ENCODE measurements around the gene PPHLN1. TPM values are rescaled to one million over a fixed set of nuclear protein-coding genes. Genes with fewer than 3 reads are reported as not detected.

Gene PPHLN1
- total and polyA plus RNA-seq, 7 donors, result 25.2 to 66.7 (median 52.3) TPM

- intact Hi-C loops (cut with DNase I), result no loop called here
- Histone ChIP-seq H3K9me3 (no peaks in the 10 kb centered on the region), H3K27ac (no peak overlapping the region), H3K4me1 (no peaks in the 10 kb centered on the region), H3K27me3 (no peaks in the 10 kb centered on the region), H3K36me3 (peaks cover 0 to 35% (median 3%) of the 10 kb centered on the region in 4 donors), H3K4me3 (no peak overlapping the region)
- WGBS, 2 donors, result 91 to 93% methylated on average over 2 of the region's 2 CpGs
- TF ChIP-seq EP300 (IDR thresholded peaks at IDR 0.05), result no peak
- TF ChIP-seq POLR2AphosphoS5 (IDR thresholded peaks at IDR 0.05), result no peak
- TF ChIP-seq CTCF (IDR thresholded peaks at IDR 0.05), result no peak
- no peak for TF ChIP-seq POLR2A (IDR thresholded peaks at IDR 0.05)
- DNase-seq, result no peak
These were observed 30.4 kb downstream of the PPHLN1 start for GRCh38 chr12:42356344-42356743.

DNA sequence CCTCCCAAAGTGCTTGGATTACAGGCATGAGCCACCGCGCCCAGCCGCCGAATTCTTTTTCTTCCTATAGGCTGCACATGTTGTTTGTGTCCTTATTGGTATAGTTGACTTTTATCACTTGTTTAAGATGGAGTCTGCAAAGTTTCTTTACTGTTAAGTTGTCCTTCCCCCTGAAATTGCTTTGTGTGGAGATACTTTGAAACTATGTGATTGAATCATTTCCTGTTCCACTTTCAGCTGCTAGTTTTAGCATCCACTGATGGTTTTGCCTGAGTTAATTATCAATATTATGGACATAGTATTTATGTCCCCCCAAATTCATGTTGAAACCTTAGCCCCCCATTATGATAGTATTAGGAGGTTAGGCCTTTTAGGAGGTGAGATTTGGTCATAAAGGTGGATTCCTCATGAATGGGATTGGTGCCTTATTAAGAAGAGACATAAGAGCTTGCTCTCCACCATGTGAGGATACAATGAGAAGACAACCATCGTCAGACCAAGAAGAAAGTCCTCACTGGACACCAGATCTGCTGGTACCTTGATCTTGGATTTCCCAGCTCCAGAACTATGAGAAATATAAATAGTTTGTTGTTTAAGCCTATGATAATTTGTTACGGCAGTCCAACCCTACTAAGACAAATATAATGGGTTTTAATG is 34.9 kb downstream of the PPHLN1 start:
- no peak for TF ChIP-seq EP300 (IDR thresholded peaks at IDR 0.05)
- no peak for TF ChIP-seq POLR2AphosphoS5 (IDR thresholded peaks at IDR 0.05)
- no peak for TF ChIP-seq POLR2A (IDR thresholded peaks at IDR 0.05)
- no peak for TF ChIP-seq CTCF (IDR thresholded peaks at IDR 0.05)
- Histone ChIP-seq H3K27me3 (no peaks in the 10 kb centered on the region), H3K4me1 (peaks cover 0 to 2% (median 0%) of the 10 kb centered on the region in 4 donors), H3K36me3 (peaks cover 0 to 13% (median 2%) of the 10 kb centered on the region in 4 donors), H3K9me3 (no peaks in the 10 kb centered on the region), H3K4me3 (no peak overlapping the region), H3K27ac (no peak overlapping the region)
- intact Hi-C loops (cut with DNase I), result no loop called here
- DNase-seq, result no peak
- 87 to 98% methylated on average over 6 of the region's 6 CpGs for WGBS, 2 donors

- Histone ChIP-seq H3K4me1 (peaks cover 0 to 2% (median 0%) of the 10 kb centered on the region in 4 donors), H3K27me3 (no peaks in the 10 kb centered on the region), H3K36me3 (peaks cover 0 to 3% (median 0%) of the 10 kb centered on the region in 4 donors), H3K27ac (no peak overlapping the region), H3K4me3 (no peak overlapping the region), H3K9me3 (no peaks in the 10 kb centered on the region)
- TF ChIP-seq POLR2AphosphoS5 (IDR thresholded peaks at IDR 0.05) (no peak), CTCF (IDR thresholded peaks at IDR 0.05) (no peak), POLR2A (IDR thresholded peaks at IDR 0.05) (no peak), EP300 (IDR thresholded peaks at IDR 0.05) (no peak)
- no peak for DNase-seq
- WGBS, 2 donors, result 79 to 93% methylated on average over 4 of the region's 4 CpGs
- intact Hi-C loops (cut with DNase I), result no loop called here
These were observed 36.1 kb downstream of the PPHLN1 start for GRCh38 chr12:42361909-42362646.

DNA sequence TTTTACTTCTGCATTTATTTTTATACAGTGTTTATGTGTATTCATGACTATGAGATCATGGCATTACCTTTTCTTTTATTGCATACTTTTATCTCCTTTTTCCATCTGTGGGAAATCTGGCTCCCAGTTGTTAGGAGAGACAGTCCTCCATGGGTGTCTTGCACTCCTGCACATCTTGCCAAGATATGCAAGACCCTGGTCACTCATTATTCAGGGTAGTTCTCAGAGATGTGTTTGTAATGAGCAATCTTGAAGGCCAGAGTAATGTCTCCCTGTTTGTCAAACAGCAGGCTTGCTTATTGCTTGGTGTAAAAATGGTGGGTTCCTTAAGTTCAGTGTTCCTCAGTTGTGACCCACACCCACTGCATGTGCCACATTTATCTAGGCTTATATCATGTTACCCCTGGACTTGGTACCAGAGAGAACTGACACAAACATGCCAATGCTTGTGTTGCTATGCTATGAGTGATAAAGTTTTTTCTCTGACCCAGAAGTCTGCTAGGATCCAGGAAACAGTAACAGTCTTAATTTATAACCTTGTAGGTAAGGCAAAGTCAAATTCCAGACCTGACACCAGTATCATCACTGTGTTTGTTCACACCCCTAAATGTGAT is 36.8 kb downstream of the PPHLN1 start:
- intact Hi-C loops (cut with DNase I), result no loop called here
- H3K36me3 ChIP-seq, result no peaks in the 10 kb centered on the region
- no peak overlapping the region for H3K4me3 ChIP-seq
- no peak overlapping the region for H3K27ac ChIP-seq
- TF ChIP-seq EP300 (IDR thresholded peaks at IDR 0.05) (no peak), POLR2AphosphoS5 (IDR thresholded peaks at IDR 0.05) (no peak), POLR2A (IDR thresholded peaks at IDR 0.05) (no peak), CTCF (IDR thresholded peaks at IDR 0.05) (no peak)
- H3K27me3 ChIP-seq, result no peaks in the 10 kb centered on the region
- no peaks in the 10 kb centered on the region for H3K9me3 ChIP-seq
- no peak for DNase-seq
- peaks cover 0 to 2% (median 0%) of the 10 kb centered on the region in 4 donors for H3K4me1 ChIP-seq

Measured in sigmoid colon (tissue), 7 donors.